Caco-2 (cell line): Measurements from ENCODE around the gene LCMT2. TPM values are rescaled to one million over a fixed set of nuclear protein-coding genes. Genes with fewer than 3 reads are reported as not detected.

Source experiments
- BruUV-seq: library from RNA; stranded (reverse); fragments of 400-500 nt; replicated peaks from 2 replicates; lab custom pipeline; 2021; lab: Mats Ljungman, UMichigan
- CTCF ChIA-PET: fragments of 300-600 bp; sonication (Branson Sonifier 250); formaldehyde crosslinking; loops from one replicate; lab custom pipeline; 2022; ENCODE audit warnings: antibody characterized with exemption; lab: Charles Lee
- POLR2A ChIA-PET: fragments of 300-600 bp; sonication (Branson Sonifier 250); formaldehyde crosslinking; loops from one replicate; lab custom pipeline; 2022; ENCODE audit warnings: antibody characterized with exemption; lab: Charles Lee
- DNase-seq, 2 experiments: peaks; one replicate each; pipeline versions ENCODE4 v3.0.0 to v3.0.0-alpha.2; 2020 to 2022
- H3K27me3 ChIP-seq: replicated peaks from 2 replicates; pipeline ENCODE4 v1.6.0; 2011; ENCODE audit warnings: low read length; ENCODE audit not compliant: control insufficient read depth, insufficient read depth
- H3K36me3 ChIP-seq: 2 replicates; pipeline ENCODE4 v1.5.1; 2011; ENCODE audit warnings: low read length; ENCODE audit not compliant: control insufficient read depth, insufficient read depth
- H3K4me1 ChIP-seq: fragments of 250-450 bp; sonication (Bioruptor Pico); 2 replicates; pipeline ENCODE4 v1.5.1; 2020; ENCODE audit warnings: mild to moderate bottlenecking
- H3K4me3 ChIP-seq: 2 replicates; pipeline ENCODE4 v1.5.1; 2011; ENCODE audit warnings: low read depth, mild to moderate bottlenecking, control low read depth, low read length
- H3K9me3 ChIP-seq: fragments of 250-450 bp; sonication (Bioruptor Pico); 2 replicates; pipeline ENCODE4 v1.5.1; 2020; ENCODE audit warnings: mild to moderate bottlenecking, moderate library complexity
- H3K27ac Mint-ChIP-seq: one replicate; pipeline ENCODE4 v1.8.0; 2022; ENCODE audit warnings: mixed read lengths; ENCODE audit not compliant: unreplicated experiment
- H3K27me3 Mint-ChIP-seq: one replicate; pipeline ENCODE4 v1.8.0; 2022; ENCODE audit warnings: mixed read lengths; ENCODE audit not compliant: insufficient read depth, unreplicated experiment
- H3K36me3 Mint-ChIP-seq: one replicate; pipeline ENCODE4 v1.8.0; 2022; ENCODE audit warnings: mild to moderate bottlenecking, mixed read lengths; ENCODE audit not compliant: insufficient read depth, unreplicated experiment
- H3K4me1 Mint-ChIP-seq: one replicate; pipeline ENCODE4 v1.8.0; 2022; ENCODE audit warnings: low read depth, mixed read lengths; ENCODE audit not compliant: unreplicated experiment
- H3K4me3 Mint-ChIP-seq: one replicate; pipeline ENCODE4 v1.8.0; 2022; ENCODE audit warnings: mild to moderate bottlenecking, moderate library complexity, mixed read lengths; ENCODE audit not compliant: unreplicated experiment
- H3K9me3 Mint-ChIP-seq: one replicate; pipeline ENCODE4 v1.8.0; 2022; ENCODE audit warnings: mixed read lengths; ENCODE audit not compliant: unreplicated experiment
- CTCF ChIP-seq, 2 experiments: fragments of 200-600 bp in 1 of 2; IDR thresholded peaks; 1 replicate in 1 of 2; 2 replicates in 1 of 2; pipeline versions ENCODE4 v1.5.1 to v1.8.0; 2011 to 2022; ENCODE audit warnings: antibody characterized with exemption in 1 of 2, control low read depth in 1 of 2, inconsistent platforms in 1 of 2, low read depth in 1 of 2, low read length in 1 of 2, mild to moderate bottlenecking in 1 of 2, moderate library complexity in 1 of 2; ENCODE audit not compliant: insufficient read depth in 1 of 2, severe bottlenecking in 1 of 2, unreplicated experiment in 1 of 2
- intact Hi-C: fragments of 100-400 bp; cut with micrococcal nuclease; formaldehyde crosslinking; loops from one replicate; pipeline ENCODE4 v1.10.0; 2022; ENCODE audit not compliant: unreplicated experiment
- total RNA-seq: library from RNA; stranded (reverse); gene quantifications from 2 replicates; pipeline ENCODE4 v1.2.3, GENCODE V29; 2022

LCMT2 gene
- total RNA-seq, 1 experiment from 2014 or later, result 7.9 TPM

GRCh38 chr15:43316016-43316970, 14.1 kb downstream of the LCMT2 start:
- peaks cover 6% of the 10 kb centered on the region for H3K27me3 Mint-ChIP-seq
- no peak overlapping the region for H3K27ac Mint-ChIP-seq
- ChIA-PET POLR2A (no interaction called here), CTCF (interaction anchor here (0.8 kb wide), 1 partner anchor 91 kb away, joined by 3 read pairs; no protein-coding TSS in a partner anchor)
- no peaks in the 10 kb centered on the region for H3K36me3 Mint-ChIP-seq
- H3K4me1 Mint-ChIP-seq, result no peaks in the 10 kb centered on the region
- BruUV-seq, result no TSS peak
- no peak overlapping the region for H3K4me3 Mint-ChIP-seq
- no peak for DNase-seq
- Histone ChIP-seq H3K4me3 (no peak overlapping the region), H3K4me1 (no peaks in the 10 kb centered on the region), H3K27me3 (no peaks in the 10 kb centered on the region), H3K36me3 (no peaks in the 10 kb centered on the region), H3K9me3 (no peaks in the 10 kb centered on the region)
- intact Hi-C loops, result no loop called here
- H3K9me3 Mint-ChIP-seq, result no peaks in the 10 kb centered on the region
- TF ChIP-seq CTCF (IDR thresholded peaks at IDR 0.05; ENCODE audit: insufficient read depth in 1 of 2, low read depth in 1 of 2, low read length in 1 of 2, severe bottlenecking in 1 of 2, unreplicated experiment in 1 of 2), result no peak

- POLR2A ChIA-PET, result no interaction called here
- BruUV-seq, result no TSS peak
- Histone ChIP-seq H3K9me3 (no peaks in the 10 kb centered on the region), H3K4me3 (no peak overlapping the region), H3K36me3 (no peaks in the 10 kb centered on the region), H3K4me1 (no peaks in the 10 kb centered on the region), H3K27me3 (no peaks in the 10 kb centered on the region)
- TF ChIP-seq CTCF (IDR thresholded peaks at IDR 0.05; ENCODE audit: insufficient read depth in 1 of 2, low read depth in 1 of 2, low read length in 1 of 2, severe bottlenecking in 1 of 2, unreplicated experiment in 1 of 2), result no peak
- DNase-seq, result no peak
- Mint-ChIP-seq H3K9me3 (no peaks in the 10 kb centered on the region), H3K27ac (no peak overlapping the region), H3K4me3 (no peak overlapping the region), H3K36me3 (no peaks in the 10 kb centered on the region), H3K4me1 (no peaks in the 10 kb centered on the region), H3K27me3 (peaks cover 16% of the 10 kb centered on the region)
- CTCF ChIA-PET, result no interaction called here
- intact Hi-C loops, result no loop called here
Observed at GRCh38 chr15:43314171-43314570, 16.2 kb downstream of the LCMT2 start.

GRCh38 chr15:43312378-43312777, 18.0 kb downstream of the LCMT2 start:
- no peak overlapping the region for H3K4me3 Mint-ChIP-seq
- H3K4me3 ChIP-seq, result no peak overlapping the region

More at GRCh38 chr15:43312378-43312777, 18.0 kb downstream of the LCMT2 start:
- Mint-ChIP-seq H3K27me3 (peaks cover 26% of the 10 kb centered on the region), H3K36me3 (no peaks in the 10 kb centered on the region), H3K4me1 (no peaks in the 10 kb centered on the region), H3K9me3 (no peaks in the 10 kb centered on the region), H3K27ac (no peak overlapping the region)
- no peak for DNase-seq
- ChIA-PET CTCF (no interaction called here), POLR2A (no interaction called here)
- Histone ChIP-seq H3K36me3 (no peaks in the 10 kb centered on the region), H3K9me3 (no peaks in the 10 kb centered on the region), H3K27me3 (no peaks in the 10 kb centered on the region), H3K4me1 (no peaks in the 10 kb centered on the region)
- intact Hi-C loops, result no loop called here
- BruUV-seq, result no TSS peak
- TF ChIP-seq CTCF (IDR thresholded peaks at IDR 0.05; ENCODE audit: insufficient read depth in 1 of 2, low read depth in 1 of 2, low read length in 1 of 2, severe bottlenecking in 1 of 2, unreplicated experiment in 1 of 2), result no peak
